Measurements from ENCODE around the gene MYBPC1.

DNA sequence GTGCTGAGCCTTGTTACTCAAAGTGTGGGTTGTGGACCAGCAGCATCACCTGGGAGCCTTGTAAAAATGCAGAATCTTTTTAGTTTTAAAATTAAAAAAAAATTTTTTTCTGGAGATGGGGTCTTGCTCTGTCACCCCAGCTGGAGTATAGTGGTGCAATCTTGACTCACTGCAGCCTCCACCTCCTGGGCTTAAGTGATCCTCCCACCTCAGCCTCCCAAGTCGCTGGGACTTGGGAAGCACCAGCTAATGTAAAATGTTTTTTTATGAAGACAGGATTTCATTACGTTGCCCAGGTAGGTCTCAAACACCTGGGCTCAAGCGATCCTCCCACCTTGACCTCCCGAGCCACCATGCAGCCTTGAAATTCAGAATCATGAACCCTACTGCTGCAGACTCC, 14.4 kb downstream of the MYBPC1 start:
- TF ChIP-seq POLR2A (IDR thresholded peaks at IDR 0.05; ENCODE audit: low read length): no peak
- TF ChIP-seq GATA1 (IDR thresholded peaks at IDR 0.05; ENCODE audit: low read depth, low read length): no peak

All from erythroblast (primary cell).